Smooth muscle cell (in vitro differentiated cells): ENCODE measurements around the gene SUN1. TPM values are rescaled to one million over a fixed set of nuclear protein-coding genes. Genes with fewer than 3 reads are reported as not detected.

Experiments
- DNase-seq: peaks from one replicate; lab custom pipeline; 2025; ENCODE audit not compliant: unreplicated experiment; lab: John Stamatoyannopoulos, UW
- H2AFZ ChIP-seq: fragments of 200-600 bp; sonication (generic); 2 replicates; pipeline ENCODE4 v1.6.0; 2016; ENCODE audit warnings: antibody characterized with exemption, low read depth, mild to moderate bottlenecking
- H3F3A ChIP-seq: fragments of 200-600 bp; sonication (generic); 2 replicates; pipeline ENCODE4 v1.6.0; 2017; ENCODE audit warnings: antibody characterized with exemption, low read depth
- H3K27ac ChIP-seq: fragments of 200-600 bp; sonication (generic); 2 replicates; pipeline ENCODE4 v1.5.1; 2016; ENCODE audit warnings: low read depth, mild to moderate bottlenecking
- H3K27me3 ChIP-seq: fragments of 200-600 bp; sonication (generic); 2 replicates; pipeline ENCODE4 v1.6.1; 2016; ENCODE audit warnings: low read depth, mild to moderate bottlenecking
- H3K36me3 ChIP-seq: fragments of 200-600 bp; sonication (generic); 2 replicates; pipeline ENCODE4 v1.5.1; 2016; ENCODE audit warnings: low read depth
- H3K4me1 ChIP-seq: fragments of 200-600 bp; sonication (generic); 2 replicates; pipeline ENCODE4 v1.5.1; 2016; ENCODE audit warnings: low read depth
- H3K4me2 ChIP-seq: fragments of 200-600 bp; sonication (generic); 2 replicates; pipeline ENCODE4 v1.6.0; 2016; ENCODE audit warnings: mild to moderate bottlenecking
- H3K4me3 ChIP-seq: fragments of 200-600 bp; sonication (generic); 2 replicates; pipeline ENCODE4 v1.5.1; 2016; ENCODE audit warnings: mild to moderate bottlenecking
- H3K79me2 ChIP-seq: fragments of 200-600 bp; sonication (generic); 2 replicates; pipeline ENCODE4 v1.6.0; 2016; ENCODE audit warnings: low read depth, mild to moderate bottlenecking
- H3K9ac ChIP-seq: fragments of 200-600 bp; sonication (generic); 2 replicates; pipeline ENCODE4 v1.6.0; 2016; ENCODE audit warnings: low read depth
- H3K9me3 ChIP-seq: fragments of 200-600 bp; sonication (generic); replicated peaks from 2 replicates; pipeline ENCODE4 v1.5.1; 2016; ENCODE audit warnings: low read depth
- H4K20me1 ChIP-seq: fragments of 200-600 bp; sonication (generic); 2 replicates; pipeline ENCODE4 v1.6.0; 2016; ENCODE audit warnings: low read depth
- WGBS: methylation state at CpG from one replicate; pipeline ENCODE4 v1.1.7; 2016; ENCODE audit warnings: low lambda C conversion rate; 5-methylcytosine and 5-hydroxymethylcytosine counted together
- polyA plus RNA-seq: library from polyadenylated mRNA; unstranded; fragments of >200 nt; fragmentation: Nextera tagmentation; extraction: Ambion mirVana; gene quantifications from 2 replicates; pipeline ENCODE4 v1.2.1, GENCODE V29; 2016
- total RNA-seq: library from RNA; depleted of rRNA; stranded (reverse); fragments of >200 nt; gene quantifications from 2 replicates; pipeline ENCODE4 v1.2.3, GENCODE V29; 2014
- TF ChIP-seq, protein P1 (sequence below): fragments of 200-600 bp; sonication (generic); IDR thresholded peaks from 2 replicates; pipeline ENCODE4 v1.5.1; 2017; ENCODE audit warnings: borderline replicate concordance, mild to moderate bottlenecking, antibody characterized with exemption; ENCODE audit not compliant: insufficient read depth, poor library complexity, severe bottlenecking

SUN1 gene
- total and polyA plus RNA-seq, 2 experiments from 2014 or later: 50.7 to 90.3 TPM

DNA sequence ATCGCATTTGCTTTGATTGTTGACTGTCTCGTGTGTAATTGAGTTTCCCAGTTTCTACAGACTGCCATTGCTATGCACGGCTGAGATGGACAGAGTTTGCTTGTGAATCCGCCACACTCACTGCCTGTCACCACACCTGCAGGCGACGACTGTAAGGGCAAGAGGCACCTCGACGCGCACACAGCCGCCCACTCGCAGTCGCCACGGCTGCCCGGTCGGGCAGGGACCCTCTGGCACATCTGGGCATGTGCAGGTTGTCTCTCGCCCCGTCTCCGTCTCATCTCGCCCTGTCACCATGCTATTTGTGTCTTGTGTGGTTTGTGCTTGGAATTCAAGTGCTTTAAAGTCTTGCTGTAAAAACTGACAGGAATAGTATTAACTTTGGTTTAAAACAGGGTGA lies 17.5 kb downstream of the SUN1 start:
- H2AFZ ChIP-seq: no peak overlapping the region
- H3K9ac ChIP-seq: no peak overlapping the region
- H3K27me3 ChIP-seq: no peaks in the 10 kb centered on the region
- H3K9me3 ChIP-seq: no peaks in the 10 kb centered on the region
- no peaks in the 10 kb centered on the region for H3K79me2 ChIP-seq
- no peaks in the 10 kb centered on the region for H3K4me1 ChIP-seq
- no peak overlapping the region for H3K27ac ChIP-seq
- no peak overlapping the region for H3K4me3 ChIP-seq
- TF ChIP-seq, protein P1, sequence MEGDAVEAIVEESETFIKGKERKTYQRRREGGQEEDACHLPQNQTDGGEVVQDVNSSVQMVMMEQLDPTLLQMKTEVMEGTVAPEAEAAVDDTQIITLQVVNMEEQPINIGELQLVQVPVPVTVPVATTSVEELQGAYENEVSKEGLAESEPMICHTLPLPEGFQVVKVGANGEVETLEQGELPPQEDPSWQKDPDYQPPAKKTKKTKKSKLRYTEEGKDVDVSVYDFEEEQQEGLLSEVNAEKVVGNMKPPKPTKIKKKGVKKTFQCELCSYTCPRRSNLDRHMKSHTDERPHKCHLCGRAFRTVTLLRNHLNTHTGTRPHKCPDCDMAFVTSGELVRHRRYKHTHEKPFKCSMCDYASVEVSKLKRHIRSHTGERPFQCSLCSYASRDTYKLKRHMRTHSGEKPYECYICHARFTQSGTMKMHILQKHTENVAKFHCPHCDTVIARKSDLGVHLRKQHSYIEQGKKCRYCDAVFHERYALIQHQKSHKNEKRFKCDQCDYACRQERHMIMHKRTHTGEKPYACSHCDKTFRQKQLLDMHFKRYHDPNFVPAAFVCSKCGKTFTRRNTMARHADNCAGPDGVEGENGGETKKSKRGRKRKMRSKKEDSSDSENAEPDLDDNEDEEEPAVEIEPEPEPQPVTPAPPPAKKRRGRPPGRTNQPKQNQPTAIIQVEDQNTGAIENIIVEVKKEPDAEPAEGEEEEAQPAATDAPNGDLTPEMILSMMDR: no peak
- H4K20me1 ChIP-seq: peaks cover 5% of the 10 kb centered on the region
- 97% methylated on average over 19 of the region's 19 CpGs for WGBS
- H3K36me3 ChIP-seq: no peaks in the 10 kb centered on the region
- no peak for DNase-seq
- no peaks in the 10 kb centered on the region for H3F3A ChIP-seq
- H3K4me2 ChIP-seq: no peak overlapping the region

DNA sequence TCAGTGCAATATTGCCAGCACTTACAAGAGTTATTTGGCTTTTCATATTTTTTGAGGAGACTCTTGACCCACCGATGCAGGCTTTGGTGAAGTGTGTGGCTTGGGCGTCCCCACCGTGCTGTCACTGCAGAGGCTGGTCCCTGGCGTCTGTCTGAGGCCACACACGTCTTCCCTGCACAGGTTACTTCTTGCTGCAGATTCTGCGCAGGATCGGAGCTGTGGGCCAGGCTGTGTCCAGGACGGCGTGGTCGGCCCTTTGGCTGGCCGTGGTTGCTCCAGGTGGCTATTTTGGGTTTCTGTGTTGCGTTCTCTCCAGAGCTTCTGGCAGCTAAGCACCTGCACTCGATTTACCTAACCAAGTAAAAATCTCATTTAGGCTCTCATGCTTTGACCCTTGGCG lies 18.9 kb downstream of the SUN1 start:
- Histone ChIP-seq H3K27ac (no peak overlapping the region), H3F3A (no peaks in the 10 kb centered on the region), H3K36me3 (no peaks in the 10 kb centered on the region), H3K4me2 (no peak overlapping the region), H3K27me3 (no peaks in the 10 kb centered on the region), H4K20me1 (peaks cover 5% of the 10 kb centered on the region), H3K9me3 (no peaks in the 10 kb centered on the region), H3K4me3 (no peak overlapping the region), H3K79me2 (no peaks in the 10 kb centered on the region), H3K9ac (no peak overlapping the region), H2AFZ (no peak overlapping the region), H3K4me1 (no peaks in the 10 kb centered on the region)
- TF ChIP-seq, protein P1: no peak
- 94% methylated on average over 14 of the region's 14 CpGs for WGBS
- DNase-seq: no peak

DNA sequence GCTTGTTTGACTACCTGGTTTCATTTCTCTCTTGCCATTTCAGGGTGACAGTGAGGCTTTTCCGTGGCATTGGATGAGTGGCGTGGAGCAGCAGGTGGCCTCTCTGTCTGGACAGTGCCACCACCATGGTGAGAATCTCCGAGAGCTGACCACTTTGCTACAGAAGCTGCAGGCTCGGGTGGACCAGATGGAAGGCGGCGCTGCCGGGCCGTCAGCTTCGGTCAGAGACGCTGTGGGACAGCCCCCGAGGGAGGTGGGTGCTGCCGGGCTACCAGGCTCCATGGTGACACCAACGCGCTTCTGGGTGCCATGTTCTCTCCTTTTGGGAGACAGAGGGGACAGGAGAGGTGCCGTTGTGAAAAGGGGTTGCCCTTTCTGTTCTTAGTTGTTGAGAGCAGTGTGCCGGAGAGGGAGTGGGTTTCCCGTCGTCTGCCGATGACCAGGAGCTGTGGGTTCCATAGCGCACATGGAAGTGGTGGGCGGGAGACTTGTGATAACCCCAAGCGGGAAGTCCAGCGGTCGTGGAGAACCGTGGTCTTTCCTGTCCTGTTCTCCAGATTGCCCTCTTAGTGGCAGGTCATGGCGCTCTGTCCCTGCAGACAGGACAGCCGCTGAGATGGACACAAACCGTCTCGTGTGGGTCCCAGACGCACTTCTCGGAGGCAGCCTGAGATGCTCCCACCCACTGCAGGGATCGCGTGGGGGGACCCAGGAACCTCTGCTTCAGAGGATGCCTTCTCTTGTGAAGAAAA lies 21.3 kb downstream of the SUN1 start:
- H3K9me3 ChIP-seq: no peaks in the 10 kb centered on the region
- WGBS: 95% methylated on average over 33 of the region's 33 CpGs
- H2AFZ ChIP-seq: no peak overlapping the region
- H3K4me2 ChIP-seq: no peak overlapping the region
- H3K4me1 ChIP-seq: no peaks in the 10 kb centered on the region
- DNase-seq: no peak
- H3K36me3 ChIP-seq: no peaks in the 10 kb centered on the region
- no peaks in the 10 kb centered on the region for H3K27me3 ChIP-seq
- H3K79me2 ChIP-seq: no peaks in the 10 kb centered on the region
- no peak overlapping the region for H3K9ac ChIP-seq
- no peak overlapping the region for H3K4me3 ChIP-seq
- TF ChIP-seq, protein P1: no peak
- H3K27ac ChIP-seq: no peak overlapping the region
- no peaks in the 10 kb centered on the region for H3F3A ChIP-seq
- peaks cover 5% of the 10 kb centered on the region for H4K20me1 ChIP-seq
